HG02870 (cell line): ENCODE results near the gene GANAB.

Experiments used
- ATAC-seq: cut with Tn5 transposase; IDR thresholded peaks from one replicate; pipeline ENCODE4 v1.9.1; 2021; ENCODE audit warnings: mild to moderate bottlenecking, moderate library complexity; ENCODE audit not compliant: unreplicated experiment

GANAB gene

GRCh38 chr11:62577046-62577714 is 69.2 kb downstream of the GANAB start:
- ATAC-seq = no peak

GRCh38 chr11:62575837-62576236 is 70.6 kb downstream of the GANAB start:
- no peak for ATAC-seq

- ATAC-seq = no peak
Observed at GRCh38 chr11:62575156-62575555, 71.3 kb downstream of the GANAB start.
